ENCODE measurements around the gene NEUROD2.

GRCh38 chr17:39602533-39603303, 5.0 kb downstream of the NEUROD2 start:
- TF ChIP-seq CTCF (IDR thresholded peaks at IDR 0.05) (no peak), POLR2A (IDR thresholded peaks at IDR 0.05) (no peak), POLR2AphosphoS5 (IDR thresholded peaks at IDR 0.05) (no peak)
